Tibial nerve (tissue), 3 donors: ENCODE data around the gene MDGA2.
"Not testable (repeated sequence)": the region's sequence is repeated elsewhere in the genome, so short reads cannot be mapped to it uniquely, and the experiment has no call there.

ENCODE experiments used
- CTCF ChIP-seq, 5 experiments: fragments of 200-600 bp in 3 of 5; fragments of 450-650 bp in 2 of 5; sonication (generic) in 3 of 5; IDR thresholded peaks; one replicate each; pipeline ENCODE4 v1.5.1; 2016 to 2019; ENCODE audit warnings: antibody characterized with exemption in 5 of 5, mild to moderate bottlenecking in 3 of 5, moderate library complexity in 2 of 5
- POLR2A ChIP-seq, 2 donors: fragments of 450-650 bp; IDR thresholded peaks; one replicate each; pipeline ENCODE4 v1.6.1; 2017; ENCODE audit warnings: antibody characterized with exemption in 2 of 2, mild to moderate bottlenecking in 2 of 2, moderate library complexity in 2 of 2

DNA sequence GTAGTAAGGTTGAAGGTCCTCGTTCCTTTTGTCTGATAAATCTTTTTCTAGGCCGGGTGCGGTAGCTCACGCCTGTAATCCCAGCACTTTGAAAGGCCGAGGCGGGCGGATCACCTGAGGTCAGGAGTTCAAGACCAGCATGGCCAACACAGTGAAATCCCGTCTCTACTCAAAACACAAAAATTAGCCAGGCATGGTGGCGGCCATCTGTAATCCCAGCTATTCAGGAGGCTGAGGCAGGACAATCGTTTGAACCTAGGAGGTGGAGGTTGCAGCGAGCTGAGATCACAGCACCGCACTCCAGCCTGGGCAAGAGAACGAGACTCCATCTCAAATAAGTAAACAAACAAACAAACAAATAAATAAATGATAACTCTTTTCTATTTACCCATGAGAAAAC, 51.3 kb downstream of the MDGA2 start:
- TF ChIP-seq CTCF, POLR2A (IDR thresholded peaks at IDR 0.05): not testable (repeated sequence)
